HepG2 (cell line): ENCODE measurements around the gene ME2. TPM values are rescaled to one million over a fixed set of nuclear protein-coding genes. Genes with fewer than 3 reads are reported as not detected.

Source experiments
- FOXJ3 ChIP-seq: sonication (generic); formaldehyde crosslinking; IDR thresholded peaks from 2 replicates; pipeline ENCODE4 v1.4.0; 2020; ENCODE audit warnings: missing genetic modification reagents, mild to moderate bottlenecking, borderline replicate concordance
- HHEX ChIP-seq: IDR thresholded peaks from 2 replicates; pipeline ENCODE4 v1.6.1; 2016; ENCODE audit warnings: control low read depth
- IKZF1 ChIP-seq: fragments of 450-650 bp; IDR thresholded peaks from 2 replicates; pipeline ENCODE4 v1.7.1; 2016
- IKZF4 ChIP-seq: sonication (generic); formaldehyde crosslinking; IDR thresholded peaks from 2 replicates; pipeline ENCODE4 v1.5.1; 2020; ENCODE audit warnings: borderline replicate concordance, mild to moderate bottlenecking, low read depth, missing genetic modification reagents; ENCODE audit errors: not compliant biosample characterization
- JUND ChIP-seq: sonication (generic); formaldehyde crosslinking; IDR thresholded peaks from 2 replicates; pipeline ENCODE4 v1.8.0; 2022; ENCODE audit warnings: mild to moderate bottlenecking, missing genetic modification reagents
- MAX ChIP-seq: IDR thresholded peaks from 2 replicates; pipeline ENCODE4 v1.6.1; 2012; ENCODE audit warnings: inconsistent platforms
- NFE2L1 ChIP-seq: sonication (generic); formaldehyde crosslinking; IDR thresholded peaks from 2 replicates; pipeline ENCODE4 v1.4.0; 2020; ENCODE audit warnings: missing genetic modification reagents, mild to moderate bottlenecking, borderline replicate concordance
- NFYB ChIP-seq: sonication (generic); formaldehyde crosslinking; IDR thresholded peaks from 2 replicates; pipeline ENCODE4 v1.4.0; 2020; ENCODE audit warnings: missing genetic modification reagents
- NR2F6 ChIP-seq, 2 experiments: IDR thresholded peaks; 2 replicates each; pipeline ENCODE4 v1.6.1; 2016; ENCODE audit warnings: antibody characterized with exemption in 1 of 2, mild to moderate bottlenecking in 1 of 2
- PAWR ChIP-seq: sonication (generic); formaldehyde crosslinking; IDR thresholded peaks from 2 replicates; pipeline ENCODE4 v1.4.0; 2020; ENCODE audit warnings: missing genetic modification reagents, mild to moderate bottlenecking, borderline replicate concordance
- PHB2 ChIP-seq: fragments of 450-650 bp; IDR thresholded peaks from 2 replicates; pipeline ENCODE4 v1.6.1; 2018; ENCODE audit not compliant: partially characterized antibody
- SP4 ChIP-seq: sonication (generic); formaldehyde crosslinking; IDR thresholded peaks from 2 replicates; pipeline ENCODE4 v1.8.1; 2023; ENCODE audit warnings: mild to moderate bottlenecking, missing genetic modification reagents
- THYN1 ChIP-seq: sonication (generic); formaldehyde crosslinking; IDR thresholded peaks from 2 replicates; pipeline ENCODE4 v1.8.1; 2023; ENCODE audit warnings: low read depth, mild to moderate bottlenecking, moderate library complexity, missing genetic modification reagents, borderline replicate concordance
- ZBTB38 ChIP-seq: sonication (generic); formaldehyde crosslinking; IDR thresholded peaks from 2 replicates; pipeline ENCODE4 v1.5.1; 2020; ENCODE audit warnings: mild to moderate bottlenecking, missing genetic modification reagents
- ZEB1 ChIP-seq: IDR thresholded peaks from 2 replicates; pipeline ENCODE4 v1.6.1; 2012; ENCODE audit warnings: mild to moderate bottlenecking, low read depth, inconsistent platforms; ENCODE audit not compliant: insufficient replicate concordance
- ZNF256 ChIP-seq: sonication (generic); formaldehyde crosslinking; conservative IDR thresholded peaks from 2 replicates; pipeline ENCODE4 v1.4.0; 2020; ENCODE audit warnings: missing genetic modification reagents
- ZNF512 ChIP-seq: sonication (generic); formaldehyde crosslinking; IDR thresholded peaks from 2 replicates; pipeline ENCODE4 v1.4.0; 2020; ENCODE audit warnings: mild to moderate bottlenecking, missing genetic modification reagents
- ZNF546 ChIP-seq: sonication (generic); formaldehyde crosslinking; conservative IDR thresholded peaks from 2 replicates; pipeline ENCODE4 v1.8.1; 2023; ENCODE audit warnings: mild to moderate bottlenecking, missing genetic modification reagents
- ZNF773 ChIP-seq: sonication (generic); formaldehyde crosslinking; IDR thresholded peaks from 2 replicates; pipeline ENCODE4 v1.4.0; 2020; ENCODE audit warnings: missing genetic modification reagents, borderline replicate concordance
- polyA plus RNA-seq, 8 experiments: library from polyadenylated mRNA; depleted of rRNA in 3 of 8; stranded (reverse) in 7 of 8; unstranded in 1 of 8; fragments of >200 nt; fragmentation: Illumina TruSeq in 4 of 8; extraction: Trizol in 4 of 8; gene quantifications; 2 replicates each; pipeline versions ENCODE4 v1.2.1 to v1.2.3, GENCODE V29; 2011 to 2016; ENCODE audit warnings: low read depth in 4 of 8, missing spikeins in 1 of 8, mixed read lengths in 1 of 8; ENCODE audit not compliant: insufficient read depth in 1 of 8
- total RNA-seq, 5 experiments: library from RNA; depleted of rRNA; stranded (reverse); fragments of >200 nt; fragmentation: Illumina TruSeq; extraction: Trizol; gene quantifications; 2 replicates each; pipeline ENCODE4 v1.2.3, GENCODE V29; 2016; ENCODE audit warnings: low read depth in 1 of 5
- TF ChIP-seq, protein P1 (sequence below): sonication (generic); formaldehyde crosslinking; IDR thresholded peaks from 2 replicates; pipeline ENCODE4 v1.4.0; 2020; ENCODE audit warnings: missing genetic modification reagents
- TF ChIP-seq, protein P2 (sequence below): IDR thresholded peaks from 2 replicates; pipeline ENCODE4 v1.6.1; 2016; ENCODE audit warnings: missing genetic modification reagents, missing compliant biosample characterization
- TF ChIP-seq, protein P3 (sequence below): sonication (generic); formaldehyde crosslinking; IDR thresholded peaks from 2 replicates; pipeline ENCODE4 v1.5.0; 2020; ENCODE audit warnings: mild to moderate bottlenecking, missing genetic modification reagents, moderate library complexity

Gene ME2
- total and polyA plus RNA-seq, 2 of the 13 experiments (the other 11 are each of a cell fraction or from before 2014, with no cell fraction given), result 17.3 to 20.6 TPM

DNA sequence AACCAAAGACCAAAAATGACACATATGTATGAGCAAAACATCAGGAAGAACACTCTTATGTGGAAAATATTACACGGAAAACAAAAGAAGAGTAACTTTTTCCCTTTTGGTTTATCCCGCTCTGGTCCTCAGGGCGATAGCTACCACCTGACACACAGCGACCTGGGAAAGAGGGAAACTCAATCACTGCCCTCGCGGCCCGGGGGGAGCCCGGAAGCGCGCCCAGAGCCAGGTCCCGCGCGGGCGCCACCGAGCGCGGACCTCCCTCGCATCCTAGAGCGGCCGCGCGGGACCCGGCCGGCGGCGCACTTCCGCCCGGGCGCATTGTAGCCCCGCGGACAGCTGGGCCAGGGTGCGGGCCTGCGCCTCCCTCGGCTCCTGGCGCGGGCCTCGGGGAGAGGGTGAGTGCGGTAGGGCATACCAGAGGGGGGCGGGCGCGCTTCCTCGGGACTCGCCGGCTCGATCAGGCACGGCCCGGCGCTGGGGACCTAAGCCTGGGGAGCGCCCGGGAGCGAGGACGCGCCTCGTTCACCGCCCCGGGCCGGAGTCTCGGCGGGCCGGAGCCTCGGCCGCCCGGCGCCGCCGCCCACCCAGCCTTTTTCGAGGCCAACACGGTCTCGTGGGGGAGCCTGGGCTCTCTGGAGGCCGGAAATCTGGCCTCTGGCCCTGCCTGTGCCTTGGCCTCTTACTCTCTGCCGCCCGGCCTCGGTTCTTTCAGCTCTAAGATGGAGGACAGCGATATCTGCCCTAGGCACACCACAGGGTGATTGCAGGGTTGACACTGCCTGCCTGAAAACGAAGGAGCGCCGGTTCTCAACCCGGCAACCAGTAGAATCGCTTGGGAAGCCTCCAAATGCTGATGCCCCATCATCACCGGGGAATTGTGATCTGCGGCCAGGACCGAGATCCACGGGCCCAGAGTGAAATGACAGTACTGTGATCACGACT is 89.1 kb downstream of the ME2 start, which contains the start of gene ELAC1 (continued):
- TF ChIP-seq PAWR (CRISPR knock-in tag), result no peak
- TF ChIP-seq, protein P1, sequence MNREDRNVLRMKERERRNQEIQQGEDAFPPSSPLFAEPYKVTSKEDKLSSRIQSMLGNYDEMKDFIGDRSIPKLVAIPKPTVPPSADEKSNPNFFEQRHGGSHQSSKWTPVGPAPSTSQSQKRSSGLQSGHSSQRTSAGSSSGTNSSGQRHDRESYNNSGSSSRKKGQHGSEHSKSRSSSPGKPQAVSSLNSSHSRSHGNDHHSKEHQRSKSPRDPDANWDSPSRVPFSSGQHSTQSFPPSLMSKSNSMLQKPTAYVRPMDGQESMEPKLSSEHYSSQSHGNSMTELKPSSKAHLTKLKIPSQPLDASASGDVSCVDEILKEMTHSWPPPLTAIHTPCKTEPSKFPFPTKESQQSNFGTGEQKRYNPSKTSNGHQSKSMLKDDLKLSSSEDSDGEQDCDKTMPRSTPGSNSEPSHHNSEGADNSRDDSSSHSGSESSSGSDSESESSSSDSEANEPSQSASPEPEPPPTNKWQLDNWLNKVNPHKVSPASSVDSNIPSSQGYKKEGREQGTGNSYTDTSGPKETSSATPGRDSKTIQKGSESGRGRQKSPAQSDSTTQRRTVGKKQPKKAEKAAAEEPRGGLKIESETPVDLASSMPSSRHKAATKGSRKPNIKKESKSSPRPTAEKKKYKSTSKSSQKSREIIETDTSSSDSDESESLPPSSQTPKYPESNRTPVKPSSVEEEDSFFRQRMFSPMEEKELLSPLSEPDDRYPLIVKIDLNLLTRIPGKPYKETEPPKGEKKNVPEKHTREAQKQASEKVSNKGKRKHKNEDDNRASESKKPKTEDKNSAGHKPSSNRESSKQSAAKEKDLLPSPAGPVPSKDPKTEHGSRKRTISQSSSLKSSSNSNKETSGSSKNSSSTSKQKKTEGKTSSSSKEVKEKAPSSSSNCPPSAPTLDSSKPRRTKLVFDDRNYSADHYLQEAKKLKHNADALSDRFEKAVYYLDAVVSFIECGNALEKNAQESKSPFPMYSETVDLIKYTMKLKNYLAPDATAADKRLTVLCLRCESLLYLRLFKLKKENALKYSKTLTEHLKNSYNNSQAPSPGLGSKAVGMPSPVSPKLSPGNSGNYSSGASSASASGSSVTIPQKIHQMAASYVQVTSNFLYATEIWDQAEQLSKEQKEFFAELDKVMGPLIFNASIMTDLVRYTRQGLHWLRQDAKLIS (CRISPR knock-in tag), result no peak
- no peak for TF ChIP-seq ZNF546
- no peak for TF ChIP-seq IKZF1
- peak; percentile 83 for TF ChIP-seq MAX
- TF ChIP-seq NFYB, result no peak
- no peak for TF ChIP-seq ZNF256 (CRISPR knock-in tag)
- no peak for TF ChIP-seq NFE2L1 (CRISPR knock-in tag)
- TF ChIP-seq SP4 (CRISPR knock-in tag), result peak; percentile 56
- no peak for TF ChIP-seq NR2F6 (IDR thresholded peaks at IDR 0.05)
- no peak for TF ChIP-seq NR2F6 (CRISPR knock-in tag; IDR thresholded peaks at IDR 0.05)
- no peak for TF ChIP-seq HHEX (CRISPR knock-in tag)
- TF ChIP-seq THYN1 (CRISPR knock-in tag), result no peak
- no peak for TF ChIP-seq ZNF512 (CRISPR knock-in tag)
- no peak for TF ChIP-seq IKZF4 (CRISPR knock-in tag)
- no peak for TF ChIP-seq PHB2
- TF ChIP-seq, protein P2, sequence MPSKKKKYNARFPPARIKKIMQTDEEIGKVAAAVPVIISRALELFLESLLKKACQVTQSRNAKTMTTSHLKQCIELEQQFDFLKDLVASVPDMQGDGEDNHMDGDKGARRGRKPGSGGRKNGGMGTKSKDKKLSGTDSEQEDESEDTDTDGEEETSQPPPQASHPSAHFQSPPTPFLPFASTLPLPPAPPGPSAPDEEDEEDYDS (CRISPR knock-in tag), result no peak
- TF ChIP-seq ZEB1, result no peak
- TF ChIP-seq, protein P3, sequence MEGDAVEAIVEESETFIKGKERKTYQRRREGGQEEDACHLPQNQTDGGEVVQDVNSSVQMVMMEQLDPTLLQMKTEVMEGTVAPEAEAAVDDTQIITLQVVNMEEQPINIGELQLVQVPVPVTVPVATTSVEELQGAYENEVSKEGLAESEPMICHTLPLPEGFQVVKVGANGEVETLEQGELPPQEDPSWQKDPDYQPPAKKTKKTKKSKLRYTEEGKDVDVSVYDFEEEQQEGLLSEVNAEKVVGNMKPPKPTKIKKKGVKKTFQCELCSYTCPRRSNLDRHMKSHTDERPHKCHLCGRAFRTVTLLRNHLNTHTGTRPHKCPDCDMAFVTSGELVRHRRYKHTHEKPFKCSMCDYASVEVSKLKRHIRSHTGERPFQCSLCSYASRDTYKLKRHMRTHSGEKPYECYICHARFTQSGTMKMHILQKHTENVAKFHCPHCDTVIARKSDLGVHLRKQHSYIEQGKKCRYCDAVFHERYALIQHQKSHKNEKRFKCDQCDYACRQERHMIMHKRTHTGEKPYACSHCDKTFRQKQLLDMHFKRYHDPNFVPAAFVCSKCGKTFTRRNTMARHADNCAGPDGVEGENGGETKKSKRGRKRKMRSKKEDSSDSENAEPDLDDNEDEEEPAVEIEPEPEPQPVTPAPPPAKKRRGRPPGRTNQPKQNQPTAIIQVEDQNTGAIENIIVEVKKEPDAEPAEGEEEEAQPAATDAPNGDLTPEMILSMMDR (CRISPR knock-in tag), result peak; percentile 38
- peak; percentile 51; the same call in 1 of the 2 replicates for TF ChIP-seq JUND (CRISPR knock-in tag)
- TF ChIP-seq ZNF773 (CRISPR knock-in tag), result 0 out of 2 replicates have a peak, but pooled peaks have one; percentile 77
- no peak for TF ChIP-seq ZBTB38 (CRISPR knock-in tag)
- no peak for TF ChIP-seq FOXJ3 (CRISPR knock-in tag)
